ENCODE data around the gene MET.

- TF ChIP-seq CTCF (IDR thresholded peaks at IDR 0.05 in 2 of 3, conservative IDR thresholded peaks at IDR 0.05 in 1 of 3; ENCODE audit: borderline replicate concordance in 1 of 3, insufficient read depth in 1 of 3, low read depth in 2 of 3, low read length in 2 of 3) (no peak), YY1 (IDR thresholded peaks at IDR 0.05; ENCODE audit: extremely low read depth, insufficient replicate concordance, low read depth, low read length) (no peak), EZH2 (IDR thresholded peaks at IDR 0.05) (no peak), RAD21 (IDR thresholded peaks at IDR 0.05; ENCODE audit: low read depth) (no peak), MAX (IDR thresholded peaks at IDR 0.05) (no peak), POLR2A (IDR thresholded peaks at IDR 0.05; ENCODE audit: borderline replicate concordance, extremely low read depth, insufficient read depth, insufficient read length) (no peak), ATF3 (IDR thresholded peaks at IDR 0.05) (no peak)
Measured at GRCh38 chr7:116807011-116807560, 135.1 kb downstream of the MET start.

Data from HCT116 (cell line).